ENCODE measurements around the gene KANK4.

- TF ChIP-seq POLR2A (IDR thresholded peaks at IDR 0.05; ENCODE audit: low read depth, low read length) (no peak), POLR2AphosphoS5 (IDR thresholded peaks at IDR 0.05; ENCODE audit: low read depth, low read length) (no peak), POU2F2 (IDR thresholded peaks at IDR 0.05; ENCODE audit: low read depth, low read length) (no peak), TAF1 (IDR thresholded peaks at IDR 0.05; ENCODE audit: low read depth, low read length) (no peak), PAX5 (IDR thresholded peaks at IDR 0.05; ENCODE audit: insufficient read depth, low read length, severe bottlenecking) (no peak)
These were observed 74.0 kb downstream of the KANK4 start for GRCh38 chr1:62245201-62245600.

Measured in GM12891 (cell line).